ENCODE results near the gene DCAF11. TPM values are rescaled to one million over a fixed set of nuclear protein-coding genes. Genes with fewer than 3 reads are reported as not detected.

DCAF11 gene
- total RNA-seq, 2 experiments from 2014 or later = 85.6 to 91.8 TPM

DNA sequence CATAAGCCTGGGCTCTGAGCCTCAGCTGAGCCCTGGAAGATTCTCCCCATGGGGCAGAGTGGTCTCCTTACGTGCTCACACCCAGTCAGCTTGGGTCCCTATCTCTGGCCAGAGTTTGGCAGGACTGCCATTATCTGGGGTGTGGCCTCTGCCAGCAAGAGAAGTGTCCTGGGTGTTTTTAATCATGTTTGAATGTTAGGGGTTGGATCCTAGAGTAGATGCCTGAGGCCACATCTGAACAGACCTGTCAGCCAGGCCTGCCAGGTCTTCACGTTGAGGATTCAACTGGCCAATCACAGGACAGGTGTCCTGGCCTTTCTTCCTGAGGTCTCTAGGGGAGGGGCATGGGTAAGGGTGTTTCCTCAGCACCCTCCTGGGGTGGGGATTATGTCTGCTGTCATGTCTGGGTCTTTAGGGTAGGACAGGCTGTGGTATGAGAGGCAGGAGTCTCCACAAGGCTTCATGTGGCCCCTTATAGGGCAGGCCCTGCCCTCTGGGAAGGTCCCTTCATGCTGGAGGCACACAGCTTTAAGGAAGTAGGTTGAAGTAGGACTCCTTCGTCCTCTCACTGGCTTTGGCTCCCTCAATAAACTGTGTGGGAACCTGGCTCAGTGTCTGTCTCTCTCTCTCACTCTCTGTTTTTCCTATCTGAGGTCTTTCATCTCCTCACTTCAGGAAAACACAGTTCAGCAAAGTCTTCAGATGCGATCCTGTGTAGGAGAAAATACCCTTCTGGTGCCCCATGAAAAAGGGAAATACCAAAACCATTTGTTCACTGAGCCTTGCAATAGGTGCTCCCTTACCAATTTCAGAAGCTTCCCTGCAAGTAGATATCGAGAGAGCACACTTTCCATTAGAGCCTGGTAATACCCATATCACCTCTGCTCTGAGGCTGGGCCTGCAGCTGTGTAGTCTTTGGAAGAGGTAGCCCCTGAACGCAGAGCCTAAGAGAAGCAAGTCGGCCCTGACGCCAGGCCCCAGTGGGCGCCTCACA, 9.1 kb downstream of the DCAF11 start:
- H3K36me3 Mint-ChIP-seq = peaks cover 25% of the 10 kb centered on the region
- intact Hi-C loops (cut with micrococcal nuclease) = no loop called here
- no peak overlapping the region for H3K4me3 Mint-ChIP-seq
- H3K9me3 Mint-ChIP-seq = no peaks in the 10 kb centered on the region
- ChIA-PET POLR2A (interaction anchor here (0.6 to 4.9 kb wide), 3 partner anchors 8 to 91 kb away, joined by 3 to 27 read pairs (median 4); partner anchors contain the start of genes DCAF11, NRL and PSME1), CTCF (interaction anchor here (0.8 to 1.5 kb wide), 4 partner anchors 12 to 38 kb away, joined by 3 to 5 read pairs (median 4); partner anchors contain the start of genes IRF9 and PSME1)
- no peak for DNase-seq
- H3K4me1 Mint-ChIP-seq (ENCODE audit: low read depth) = no peaks in the 10 kb centered on the region
- H3K27ac Mint-ChIP-seq = no peak overlapping the region
- H3K27me3 Mint-ChIP-seq = no peaks in the 10 kb centered on the region

DNA sequence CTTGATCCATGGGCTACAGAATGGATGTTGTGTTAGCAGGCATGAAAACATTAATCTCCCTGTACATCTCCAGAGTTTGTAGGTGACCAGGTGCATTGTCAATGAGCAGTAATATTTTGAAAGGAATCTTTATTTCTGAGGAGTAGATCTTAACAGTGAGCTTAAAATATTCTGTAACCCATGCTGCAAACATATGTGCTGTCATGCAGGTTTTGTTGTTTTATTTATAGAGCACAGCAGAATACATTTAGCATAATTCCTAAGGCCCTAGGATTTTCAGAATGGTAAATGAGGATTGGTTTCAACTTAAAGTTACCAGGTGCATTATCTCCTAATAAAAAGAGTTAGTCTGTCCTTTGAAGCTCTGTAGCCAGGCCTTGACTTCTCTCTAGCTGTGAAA, 12.4 kb downstream of the DCAF11 start:
- Mint-ChIP-seq H3K36me3 (peaks cover 9% of the 10 kb centered on the region), H3K27me3 (no peaks in the 10 kb centered on the region), H3K9me3 (no peaks in the 10 kb centered on the region), H3K4me3 (no peak overlapping the region), H3K4me1 (ENCODE audit: low read depth) (peaks cover 5% of the 10 kb centered on the region), H3K27ac (no peak overlapping the region)
- DNase-seq = no peak
- ChIA-PET CTCF (interaction anchor here (0.6 to 1.7 kb wide), 2 partner anchors 17 to 19 kb away, joined by 3 read pairs; no protein-coding TSS in a partner anchor), POLR2A (interaction anchor here (1.2 to 4.9 kb wide), 3 partner anchors 9 to 20 kb away, joined by 3 to 27 read pairs (median 8); partner anchors contain the start of genes DCAF11, NRL, PSME1 and PSME2)
- intact Hi-C loops (cut with micrococcal nuclease) = no loop called here

DNA sequence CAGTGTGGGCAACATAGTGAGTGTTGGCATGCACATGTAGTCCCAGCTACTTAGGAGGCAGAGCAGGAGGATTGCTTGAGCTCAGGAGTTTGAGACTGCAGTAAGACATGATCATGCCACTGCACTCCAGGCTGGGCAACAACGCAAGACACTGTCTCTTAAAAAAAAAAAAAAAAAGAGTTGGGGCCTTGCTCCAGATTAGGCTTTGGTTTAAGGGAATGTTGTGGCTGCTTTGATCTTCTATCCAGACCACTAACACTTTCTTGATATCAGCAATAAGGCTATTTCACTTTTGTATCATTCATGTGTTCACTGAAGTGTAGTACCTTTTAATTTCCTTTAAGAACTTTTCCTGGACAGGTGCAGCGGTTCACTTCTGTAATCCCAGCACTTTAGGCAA, 13.1 kb downstream of the DCAF11 start:
- H3K4me1 Mint-ChIP-seq (ENCODE audit: low read depth) = peaks cover 12% of the 10 kb centered on the region
- CTCF ChIA-PET = interaction anchor here (0.6 to 1.7 kb wide), 2 partner anchors 18 to 19 kb away, joined by 3 read pairs; no protein-coding TSS in a partner anchor
- H3K4me3 Mint-ChIP-seq = no peak overlapping the region
- POLR2A ChIA-PET = interaction anchor here (4.9 kb wide), 1 partner anchor 12 kb away, joined by 27 read pairs; the partner anchor contains the start of genes DCAF11 and NRL
- intact Hi-C loops (cut with micrococcal nuclease) = no loop called here
- no peak overlapping the region for H3K27ac Mint-ChIP-seq
- H3K27me3 Mint-ChIP-seq = no peaks in the 10 kb centered on the region
- H3K36me3 Mint-ChIP-seq = peaks cover 5% of the 10 kb centered on the region
- DNase-seq = no peak
- H3K9me3 Mint-ChIP-seq = no peaks in the 10 kb centered on the region

DNA sequence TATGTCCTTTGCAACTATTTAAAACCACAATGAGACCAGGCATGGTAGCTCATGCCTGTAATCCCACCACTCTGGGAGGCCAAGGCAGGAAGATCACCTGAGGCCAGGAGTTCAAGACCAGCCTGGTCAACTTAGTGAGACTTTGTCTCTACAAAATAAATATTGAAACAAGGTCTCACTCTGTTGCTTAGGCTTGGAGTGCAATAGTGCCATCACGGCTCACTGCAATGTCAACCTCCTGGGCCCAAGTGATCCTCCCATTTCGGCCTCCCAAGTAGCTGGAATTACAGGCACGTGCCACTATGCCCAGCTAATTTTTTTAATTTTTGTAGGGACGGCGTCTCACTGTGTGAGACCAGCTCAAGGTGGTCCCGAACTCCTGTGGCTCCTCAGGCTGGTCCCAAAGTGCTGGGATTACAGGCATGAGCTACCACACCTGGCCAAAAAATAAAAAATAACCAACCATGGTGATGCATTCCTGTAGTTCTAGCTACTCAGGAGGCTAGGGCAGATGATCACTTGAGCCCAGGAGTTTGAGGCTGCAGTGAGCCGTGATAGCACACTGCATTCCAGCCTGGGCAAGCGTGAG, 14.9 kb downstream of the DCAF11 start:
- ChIA-PET POLR2A (interaction anchor here (0.6 kb wide), 1 partner anchor 17 kb away, joined by 3 read pairs; the partner anchor contains the start of gene PSME2), CTCF (interaction anchor here (0.7 kb wide), 1 partner anchor 38 kb away, joined by 3 read pairs; no protein-coding TSS in a partner anchor)
- no peak for DNase-seq
- Mint-ChIP-seq H3K4me1 (ENCODE audit: low read depth) (peaks cover 18% of the 10 kb centered on the region), H3K36me3 (no peaks in the 10 kb centered on the region), H3K9me3 (no peaks in the 10 kb centered on the region), H3K27me3 (no peaks in the 10 kb centered on the region), H3K4me3 (no peak overlapping the region), H3K27ac (no peak overlapping the region)
- intact Hi-C loops (cut with micrococcal nuclease) = no loop called here

DNA sequence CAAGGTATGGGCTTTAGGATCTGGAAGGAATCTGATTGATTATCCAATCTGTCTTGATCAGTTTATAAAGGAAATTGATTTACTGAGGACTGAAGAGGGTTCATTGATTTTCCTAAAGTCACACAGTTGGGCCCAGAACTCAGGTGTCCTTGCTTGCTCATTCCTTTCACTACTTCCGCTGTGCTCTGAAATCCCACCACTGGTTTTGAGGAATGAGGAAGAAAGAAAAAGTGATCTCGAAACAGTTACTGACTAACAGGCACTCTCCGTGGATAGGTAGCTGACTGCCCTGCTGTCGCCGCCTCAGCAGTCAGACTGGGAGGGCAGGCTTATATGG, 15.8 kb downstream of the DCAF11 start, which contains the start of gene FITM1:
Gene FITM1 (plus strand): TSS at position 280 of the 337 bp plus-strand sequence. CDS start 905 bp downstream, outside the sequence.
- H3K4me1 Mint-ChIP-seq (ENCODE audit: low read depth) = peaks cover 22% of the 10 kb centered on the region
- no peaks in the 10 kb centered on the region for H3K9me3 Mint-ChIP-seq
- no peaks in the 10 kb centered on the region for H3K27me3 Mint-ChIP-seq
- no peaks in the 10 kb centered on the region for H3K36me3 Mint-ChIP-seq
- H3K27ac Mint-ChIP-seq = no peak within 1 kb of the TSS
- no peak within 1 kb of the TSS for H3K4me3 Mint-ChIP-seq
- intact Hi-C loops (cut with micrococcal nuclease) = no loop called here
- no peak for DNase-seq
- ChIA-PET POLR2A (no interaction called here), CTCF (interaction anchor here (0.8 to 0.9 kb wide), 2 partner anchors 11 to 72 kb away, joined by 3 read pairs; partner anchors contain the start of gene EMC9)

DNA sequence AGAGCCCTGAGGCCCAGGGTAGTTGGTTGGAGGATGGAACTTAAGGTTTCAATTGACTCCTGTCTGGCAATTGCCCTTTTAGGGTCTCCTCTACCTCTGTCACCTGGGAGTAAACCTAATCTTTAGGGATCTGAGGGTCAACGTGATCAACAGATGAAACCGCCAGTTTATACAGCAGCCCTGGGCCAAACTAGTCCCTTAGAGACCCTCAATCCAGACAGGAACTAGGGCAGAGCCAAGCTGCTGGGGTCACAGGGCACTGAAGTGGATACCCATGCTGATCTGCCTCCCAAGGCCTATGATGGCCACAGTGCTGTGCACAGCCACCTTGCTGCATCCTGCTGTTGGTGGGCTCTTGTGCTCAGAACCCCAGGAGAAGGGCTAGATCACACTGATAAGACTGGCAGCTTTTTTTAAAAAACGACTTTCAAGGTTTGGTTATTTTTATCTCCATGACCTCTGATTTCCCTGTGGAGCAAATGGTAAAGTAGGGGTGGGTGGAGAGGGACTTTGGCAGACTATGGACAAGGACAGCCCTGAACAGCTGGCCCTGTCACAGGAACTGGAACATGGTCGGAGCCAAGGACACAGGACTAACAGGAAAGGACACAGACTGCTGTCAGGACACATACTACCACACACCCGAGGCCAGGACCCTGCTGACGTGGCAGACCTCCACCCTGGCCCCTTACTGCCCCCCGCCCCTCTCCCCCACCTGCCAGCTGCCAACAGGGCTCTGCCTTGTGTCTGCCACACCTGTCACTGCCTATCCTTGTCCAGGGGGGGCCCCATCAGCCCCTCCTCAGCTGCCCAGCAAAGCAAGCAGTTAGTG, 16.4 kb downstream of the DCAF11 start:
- Mint-ChIP-seq H3K4me3 (no peak overlapping the region), H3K27me3 (no peaks in the 10 kb centered on the region), H3K27ac (no peak overlapping the region), H3K36me3 (no peaks in the 10 kb centered on the region), H3K4me1 (ENCODE audit: low read depth) (peaks cover 24% of the 10 kb centered on the region), H3K9me3 (no peaks in the 10 kb centered on the region)
- DNase-seq = no peak
- ChIA-PET CTCF (interaction anchor here (0.6 to 0.9 kb wide), 3 partner anchors 10 to 167 kb away, joined by 3 read pairs; partner anchors contain the start of gene EMC9), POLR2A (no interaction called here)
- intact Hi-C loops (cut with micrococcal nuclease) = no loop called here

DNA sequence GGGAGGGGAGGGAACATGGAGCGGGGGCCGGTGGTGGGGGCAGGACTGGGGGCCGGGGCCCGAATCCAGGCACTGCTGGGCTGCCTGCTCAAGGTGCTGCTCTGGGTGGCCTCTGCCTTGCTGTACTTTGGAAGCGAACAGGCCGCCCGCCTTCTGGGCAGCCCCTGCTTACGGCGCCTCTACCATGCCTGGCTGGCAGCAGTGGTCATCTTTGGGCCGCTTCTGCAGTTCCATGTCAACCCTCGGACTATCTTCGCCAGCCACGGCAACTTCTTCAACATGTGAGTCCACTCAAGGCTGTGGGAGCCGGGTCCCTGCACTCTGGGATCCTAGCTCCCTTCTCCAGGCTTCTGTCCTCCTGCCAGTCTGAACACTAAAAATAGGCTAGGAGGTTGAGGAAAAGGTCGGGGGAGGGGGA, 17.0 kb downstream of the DCAF11 start:
- intact Hi-C loops (cut with micrococcal nuclease) = no loop called here
- peaks cover 24% of the 10 kb centered on the region for H3K4me1 Mint-ChIP-seq (ENCODE audit: low read depth)
- ChIA-PET POLR2A (no interaction called here), CTCF (interaction anchor here (1.3 kb wide), 1 partner anchor 17 kb away, joined by 3 read pairs; the partner anchor contains the start of genes DCAF11 and NRL)
- H3K36me3 Mint-ChIP-seq = peaks cover 2% of the 10 kb centered on the region
- H3K27me3 Mint-ChIP-seq = no peaks in the 10 kb centered on the region
- H3K27ac Mint-ChIP-seq = peak overlapping the region; percentile 72
- H3K4me3 Mint-ChIP-seq = no peak overlapping the region
- DNase-seq = no peak
- H3K9me3 Mint-ChIP-seq = no peaks in the 10 kb centered on the region

DNA sequence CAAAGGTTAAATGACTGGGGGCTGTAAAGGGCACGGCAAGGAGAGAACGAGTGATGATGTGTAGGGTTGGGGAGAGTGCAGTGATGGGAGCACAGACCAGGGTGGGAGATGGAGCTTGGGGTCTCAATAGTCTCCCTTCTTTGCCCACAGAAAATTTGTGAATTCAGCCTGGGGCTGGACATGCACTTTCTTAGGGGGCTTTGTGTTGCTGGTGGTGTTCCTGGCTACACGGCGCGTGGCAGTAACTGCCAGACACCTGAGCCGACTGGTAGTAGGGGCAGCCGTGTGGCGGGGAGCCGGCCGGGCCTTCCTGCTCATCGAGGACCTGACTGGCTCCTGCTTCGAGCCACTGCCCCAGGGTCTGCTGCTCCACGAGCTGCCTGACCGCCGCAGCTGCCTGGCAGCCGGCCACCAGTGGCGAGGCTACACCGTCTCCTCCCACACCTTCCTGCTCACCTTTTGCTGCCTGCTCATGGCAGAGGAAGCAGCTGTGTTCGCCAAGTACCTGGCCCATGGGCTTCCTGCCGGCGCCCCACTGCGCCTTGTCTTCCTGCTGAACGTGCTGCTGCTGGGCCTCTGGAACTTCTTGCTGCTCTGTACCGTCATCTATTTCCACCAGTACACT, 17.6 kb downstream of the DCAF11 start:
- no peaks in the 10 kb centered on the region for H3K9me3 Mint-ChIP-seq
- ChIA-PET CTCF (interaction anchor here (0.6 to 2.6 kb wide), 3 partner anchors 17 to 1202 kb away, joined by 3 to 10 read pairs (median 3); partner anchors contain the start of genes DCAF11 and NRL), POLR2A (interaction anchor here (0.7 to 1.9 kb wide), 4 partner anchors 12 to 29 kb away, joined by 3 to 9 read pairs (median 4); partner anchors contain the start of genes DCAF11, IRF9 and NRL)
- H3K4me3 Mint-ChIP-seq = peak overlapping the region; percentile 35
- H3K36me3 Mint-ChIP-seq = peaks cover 8% of the 10 kb centered on the region
- H3K27me3 Mint-ChIP-seq = no peaks in the 10 kb centered on the region
- DNase-seq = peak; percentile 47
- intact Hi-C loops (cut with micrococcal nuclease) = no loop called here
- H3K4me1 Mint-ChIP-seq (ENCODE audit: low read depth) = peaks cover 29% of the 10 kb centered on the region
- H3K27ac Mint-ChIP-seq = peak overlapping the region; percentile 72

DNA sequence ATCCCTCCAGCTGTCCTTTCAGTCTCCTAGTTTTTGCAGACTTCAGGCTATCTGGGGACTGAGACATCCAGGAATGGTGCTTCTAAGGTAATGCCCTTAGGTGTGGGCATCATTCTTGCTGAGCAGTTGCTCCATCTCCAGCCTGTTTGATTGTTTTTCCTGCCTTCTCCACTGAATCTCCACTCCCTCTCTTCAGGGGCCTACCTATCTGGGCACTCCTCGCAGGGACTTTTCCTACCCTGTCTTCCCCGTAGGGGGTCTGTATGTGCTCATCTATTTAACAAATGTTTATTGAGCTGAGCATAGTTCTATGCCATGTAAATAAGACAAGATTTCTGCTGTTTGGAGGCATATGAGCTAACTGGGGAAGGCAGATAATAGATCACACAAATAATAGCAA, 18.4 kb downstream of the DCAF11 start:
- intact Hi-C loops (cut with micrococcal nuclease) = no loop called here
- Mint-ChIP-seq H3K9me3 (no peaks in the 10 kb centered on the region), H3K27me3 (no peaks in the 10 kb centered on the region), H3K4me1 (ENCODE audit: low read depth) (peaks cover 35% of the 10 kb centered on the region), H3K27ac (peak overlapping the region; percentile 64), H3K4me3 (no peak overlapping the region), H3K36me3 (peaks cover 15% of the 10 kb centered on the region)
- ChIA-PET POLR2A (interaction anchor here (0.7 to 1.9 kb wide), 4 partner anchors 13 to 29 kb away, joined by 3 to 9 read pairs (median 4); partner anchors contain the start of genes DCAF11, IRF9 and NRL), CTCF (interaction anchor here (1.3 to 2.6 kb wide), 3 partner anchors 18 to 42 kb away, joined by 3 to 10 read pairs (median 5); partner anchors contain the start of genes DCAF11 and NRL)
- DNase-seq = no peak

DNA sequence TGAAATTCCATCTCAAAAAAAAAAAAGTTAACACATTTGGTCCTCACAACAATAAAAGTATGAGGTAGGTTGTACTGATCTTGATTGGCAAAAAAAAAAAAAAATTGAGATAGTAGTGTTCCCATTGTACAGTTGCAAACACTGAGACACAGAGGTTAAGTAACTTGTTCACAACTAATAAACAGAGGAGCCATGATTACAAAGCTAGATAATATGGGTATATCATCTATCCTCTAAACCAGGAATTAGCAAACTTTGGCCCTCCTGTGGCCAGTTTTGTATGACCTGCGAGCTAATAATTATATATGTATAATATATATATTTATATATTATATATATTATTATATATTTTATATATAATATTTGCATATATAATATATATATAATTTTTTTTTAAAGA, 19.2 kb downstream of the DCAF11 start:
- no peak for DNase-seq
- intact Hi-C loops (cut with micrococcal nuclease) = no loop called here
- Mint-ChIP-seq H3K36me3 (peaks cover 22% of the 10 kb centered on the region), H3K4me3 (no peak overlapping the region), H3K27me3 (no peaks in the 10 kb centered on the region), H3K4me1 (ENCODE audit: low read depth) (peaks cover 43% of the 10 kb centered on the region), H3K27ac (no peak overlapping the region), H3K9me3 (no peaks in the 10 kb centered on the region)
- CTCF ChIA-PET = interaction anchor here (0.6 to 2.6 kb wide), 4 partner anchors 23 to 496 kb away, joined by 3 to 10 read pairs (median 4); no protein-coding TSS in a partner anchor
- POLR2A ChIA-PET = interaction anchor here (1.1 to 1.9 kb wide), 2 partner anchors 12 to 19 kb away, joined by 4 to 9 read pairs; partner anchors contain the start of genes DCAF11 and NRL
